K562 (cell line): ENCODE results near the gene NECAB2. TPM values are rescaled to one million over a fixed set of nuclear protein-coding genes. Genes with fewer than 3 reads are reported as not detected.

ENCODE experiments used
- BCOR ChIP-seq: fragments of 450-650 bp; IDR thresholded peaks from 2 replicates; pipeline ENCODE4 v1.6.1; 2016
- ELF2 ChIP-seq: fragments of 250-450 bp; sonication (Bioruptor Pico); IDR thresholded peaks from 2 replicates; pipeline ENCODE4 v1.5.0; 2021; ENCODE audit warnings: mild to moderate bottlenecking
- ERF ChIP-seq: fragments of 450-650 bp; formaldehyde crosslinking; IDR thresholded peaks from 2 replicates; pipeline ENCODE4 v1.4.0; 2020; ENCODE audit warnings: mild to moderate bottlenecking, mixed read lengths
- ESRRA ChIP-seq: fragments of 450-650 bp; IDR thresholded peaks from 2 replicates; pipeline ENCODE4 v1.6.1; 2014; ENCODE audit warnings: low read depth, mild to moderate bottlenecking, moderate library complexity, borderline replicate concordance
- GATAD2A ChIP-seq: fragments of 450-650 bp; IDR thresholded peaks from 2 replicates; pipeline ENCODE4 v1.6.1; 2017
- KDM2B ChIP-seq: fragments of 250-450 bp; sonication (Bioruptor Pico); IDR thresholded peaks from 2 replicates; pipeline ENCODE4 v1.8.0; 2021; ENCODE audit warnings: mild to moderate bottlenecking, moderate library complexity
- OTX1 ChIP-seq: fragments of 450-650 bp; formaldehyde crosslinking; IDR thresholded peaks from 2 replicates; pipeline ENCODE4 v1.4.0; 2022; ENCODE audit warnings: mild to moderate bottlenecking
- PHF8 ChIP-seq: fragments of 200-600 bp; sonication (generic); IDR thresholded peaks from 2 replicates; pipeline ENCODE4 v1.6.1; 2012; ENCODE audit warnings: mixed run types, mild to moderate bottlenecking, inconsistent platforms, low read length, moderate library complexity, borderline replicate concordance
- SREBF1 ChIP-seq: fragments of 150-350 bp; IDR thresholded peaks from 2 replicates; pipeline ENCODE4 v1.6.1; 2014; ENCODE audit warnings: antibody characterized with exemption, low read depth, low read length, borderline replicate concordance
- TRIM28 ChIP-seq: fragments of 450-650 bp; IDR thresholded peaks from 2 replicates; pipeline ENCODE4 v1.6.1; 2017
- ZBTB7A ChIP-seq: IDR thresholded peaks from 2 replicates; pipeline ENCODE4 v1.6.1; 2011; ENCODE audit warnings: low read depth, mild to moderate bottlenecking, low read length, moderate library complexity, borderline replicate concordance; ENCODE audit not compliant: control insufficient read depth
- ZBTB8A ChIP-seq: fragments of 450-650 bp; IDR thresholded peaks from 2 replicates; pipeline ENCODE4 v1.6.1; 2018; ENCODE audit warnings: mild to moderate bottlenecking, moderate library complexity; ENCODE audit not compliant: partially characterized antibody
- ZNF133 ChIP-seq: fragments of 250-450 bp; sonication (Bioruptor Pico); IDR thresholded peaks from 2 replicates; pipeline ENCODE4 v1.4.0; 2020; ENCODE audit warnings: mild to moderate bottlenecking
- ZNF184 ChIP-seq: sonication (generic); formaldehyde crosslinking; IDR thresholded peaks from 2 replicates; pipeline ENCODE4 v1.5.0; 2020; ENCODE audit warnings: missing genetic modification reagents
- ZNF785 ChIP-seq: fragments of 250-450 bp; sonication (Bioruptor Pico); IDR thresholded peaks from 2 replicates; pipeline ENCODE4 v1.4.0; 2020; ENCODE audit warnings: mild to moderate bottlenecking
- ZNF830 ChIP-seq: fragments of 250-450 bp; sonication (Bioruptor Pico); IDR thresholded peaks from 2 replicates; pipeline ENCODE4 v1.5.0; 2021; ENCODE audit warnings: mild to moderate bottlenecking
- ZZZ3 ChIP-seq: fragments of 450-650 bp; IDR thresholded peaks from 2 replicates; pipeline ENCODE4 v1.6.1; 2016; ENCODE audit warnings: antibody characterized with exemption, mild to moderate bottlenecking, moderate library complexity
- polyA plus RNA-seq, 8 experiments: library from polyadenylated mRNA; depleted of rRNA in 4 of 8; stranded (reverse) in 5 of 8; unstranded in 3 of 8; fragments of >200 nt; fragmentation: Nextera tagmentation in 2 of 8; fragmentation: Illumina TruSeq in 1 of 8; extraction: Ambion mirVana in 2 of 8; extraction: Trizol in 1 of 8; gene quantifications; 2 replicates each; pipeline versions ENCODE4 v1.2.1 to v1.2.3, GENCODE V29; 2011 to 2014; ENCODE audit warnings: inconsistent platforms in 1 of 8, missing spikeins in 1 of 8
- total RNA-seq, 7 experiments: library from RNA; depleted of rRNA in 6 of 7; stranded (reverse); fragments of >200 nt in 6 of 7; fragmentation: Illumina TruSeq in 2 of 7; extraction: Trizol in 2 of 7; gene quantifications; 2 replicates each; pipeline versions ENCODE4 v1.2.1 to v1.2.3, GENCODE V29; 2011 to 2021; ENCODE audit warnings: low replicate concordance in 1 of 7
- TF ChIP-seq, protein P1 (sequence below): fragments of 450-650 bp; IDR thresholded peaks from 2 replicates; pipeline ENCODE4 v1.6.1; 2018; ENCODE audit warnings: mild to moderate bottlenecking, low read depth; ENCODE audit not compliant: partially characterized antibody
- TF ChIP-seq, protein P2 (sequence below): fragments of 200-400 bp; formaldehyde crosslinking; IDR thresholded peaks from 2 replicates; pipeline ENCODE4 v1.6.1; 2017; ENCODE audit warnings: mild to moderate bottlenecking, low read depth, low read length, moderate library complexity
- TF ChIP-seq, protein P3 (sequence below), 2 experiments: fragments of 150-350 bp in 1 of 2; IDR thresholded peaks; 2 replicates each; pipeline ENCODE4 v1.6.1; 2012 to 2016; ENCODE audit warnings: low read depth in 2 of 2, low read length in 2 of 2, mild to moderate bottlenecking in 1 of 2, moderate library complexity in 1 of 2

Gene NECAB2
- total and polyA plus RNA-seq, 9 of the 15 experiments (the other 6 are each of a cell fraction or from before 2014, with no cell fraction given), result 0.03 to 0.28 TPM; not detected in 7

DNA sequence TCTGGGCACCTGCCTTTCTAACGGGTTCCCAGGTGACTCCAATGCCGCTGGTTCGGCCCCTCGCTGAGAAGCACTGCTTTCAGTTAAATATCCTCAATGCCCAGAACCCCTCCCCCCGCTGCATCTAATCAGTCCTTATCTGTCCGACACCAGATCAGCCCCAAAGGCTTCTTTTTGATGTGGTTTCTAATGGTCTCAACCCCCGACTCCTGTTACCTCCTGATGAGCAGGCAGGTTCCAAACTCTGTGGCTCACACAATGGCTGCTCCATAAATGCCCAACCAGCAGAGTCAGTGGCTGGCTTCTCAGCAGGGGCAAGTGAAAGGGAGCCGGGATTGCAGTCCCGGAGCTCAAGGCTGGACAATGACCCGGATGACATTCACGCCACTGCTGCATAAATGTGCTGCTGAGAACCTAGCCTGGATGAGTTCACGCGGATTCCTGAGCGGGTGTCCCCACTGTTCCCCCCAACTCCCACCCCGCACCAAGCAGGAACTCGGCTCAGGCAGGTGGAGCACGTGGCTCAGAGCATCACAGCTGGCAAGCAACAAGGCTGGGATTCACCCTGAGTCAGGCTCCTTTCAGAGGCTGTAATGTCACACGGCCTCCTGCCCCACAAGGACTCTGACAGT is 75.6 kb downstream of the NECAB2 start (continued):
- no peak for TF ChIP-seq ZBTB8A
- TF ChIP-seq OTX1, result 0 out of 2 replicates have a peak, but pooled peaks have one; percentile 8
- no peak for TF ChIP-seq SREBF1
- TF ChIP-seq ZNF184 (CRISPR knock-in tag), result no peak
- TF ChIP-seq, protein P1, sequence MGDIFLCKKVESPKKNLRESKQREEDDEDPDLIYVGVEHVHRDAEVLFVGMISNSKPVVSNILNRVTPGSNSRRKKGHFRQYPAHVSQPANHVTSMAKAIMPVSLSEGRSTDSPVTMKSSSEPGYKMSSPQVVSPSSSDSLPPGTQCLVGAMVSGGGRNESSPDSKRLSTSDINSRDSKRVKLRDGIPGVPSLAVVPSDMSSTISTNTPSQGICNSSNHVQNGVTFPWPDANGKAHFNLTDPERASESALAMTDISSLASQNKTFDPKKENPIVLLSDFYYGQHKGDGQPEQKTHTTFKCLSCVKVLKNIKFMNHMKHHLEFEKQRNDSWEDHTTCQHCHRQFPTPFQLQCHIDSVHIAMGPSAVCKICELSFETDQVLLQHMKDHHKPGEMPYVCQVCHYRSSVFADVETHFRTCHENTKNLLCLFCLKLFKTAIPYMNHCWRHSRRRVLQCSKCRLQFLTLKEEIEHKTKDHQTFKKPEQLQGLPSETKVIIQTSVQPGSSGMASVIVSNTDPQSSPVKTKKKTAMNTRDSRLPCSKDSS, result no peak
- TF ChIP-seq BCOR, result peak; percentile 85; the same call in 1 of the 2 replicates
- no peak for TF ChIP-seq ZZZ3
- no peak for TF ChIP-seq ZBTB7A
- TF ChIP-seq ESRRA, result peak; percentile 94; the same call in 1 of the 2 replicates
- TF ChIP-seq ELF2, result no peak
- no peak; the same call in 1 of the 2 replicates for TF ChIP-seq ERF
- TF ChIP-seq PHF8, result no peak
- no peak for TF ChIP-seq ZNF133 (CRISPR knock-in tag)
- TF ChIP-seq ZNF785 (CRISPR knock-in tag), result no peak
- TF ChIP-seq GATAD2A, result no peak
- no peak for TF ChIP-seq ZNF830 (CRISPR knock-in tag)
- TF ChIP-seq KDM2B (CRISPR knock-in tag), result no peak; the same call in 1 of the 2 replicates
- TF ChIP-seq, protein P2, sequence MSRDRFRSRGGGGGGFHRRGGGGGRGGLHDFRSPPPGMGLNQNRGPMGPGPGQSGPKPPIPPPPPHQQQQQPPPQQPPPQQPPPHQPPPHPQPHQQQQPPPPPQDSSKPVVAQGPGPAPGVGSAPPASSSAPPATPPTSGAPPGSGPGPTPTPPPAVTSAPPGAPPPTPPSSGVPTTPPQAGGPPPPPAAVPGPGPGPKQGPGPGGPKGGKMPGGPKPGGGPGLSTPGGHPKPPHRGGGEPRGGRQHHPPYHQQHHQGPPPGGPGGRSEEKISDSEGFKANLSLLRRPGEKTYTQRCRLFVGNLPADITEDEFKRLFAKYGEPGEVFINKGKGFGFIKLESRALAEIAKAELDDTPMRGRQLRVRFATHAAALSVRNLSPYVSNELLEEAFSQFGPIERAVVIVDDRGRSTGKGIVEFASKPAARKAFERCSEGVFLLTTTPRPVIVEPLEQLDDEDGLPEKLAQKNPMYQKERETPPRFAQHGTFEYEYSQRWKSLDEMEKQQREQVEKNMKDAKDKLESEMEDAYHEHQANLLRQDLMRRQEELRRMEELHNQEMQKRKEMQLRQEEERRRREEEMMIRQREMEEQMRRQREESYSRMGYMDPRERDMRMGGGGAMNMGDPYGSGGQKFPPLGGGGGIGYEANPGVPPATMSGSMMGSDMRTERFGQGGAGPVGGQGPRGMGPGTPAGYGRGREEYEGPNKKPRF, result no peak
- no peak for TF ChIP-seq TRIM28
- TF ChIP-seq, protein P3, sequence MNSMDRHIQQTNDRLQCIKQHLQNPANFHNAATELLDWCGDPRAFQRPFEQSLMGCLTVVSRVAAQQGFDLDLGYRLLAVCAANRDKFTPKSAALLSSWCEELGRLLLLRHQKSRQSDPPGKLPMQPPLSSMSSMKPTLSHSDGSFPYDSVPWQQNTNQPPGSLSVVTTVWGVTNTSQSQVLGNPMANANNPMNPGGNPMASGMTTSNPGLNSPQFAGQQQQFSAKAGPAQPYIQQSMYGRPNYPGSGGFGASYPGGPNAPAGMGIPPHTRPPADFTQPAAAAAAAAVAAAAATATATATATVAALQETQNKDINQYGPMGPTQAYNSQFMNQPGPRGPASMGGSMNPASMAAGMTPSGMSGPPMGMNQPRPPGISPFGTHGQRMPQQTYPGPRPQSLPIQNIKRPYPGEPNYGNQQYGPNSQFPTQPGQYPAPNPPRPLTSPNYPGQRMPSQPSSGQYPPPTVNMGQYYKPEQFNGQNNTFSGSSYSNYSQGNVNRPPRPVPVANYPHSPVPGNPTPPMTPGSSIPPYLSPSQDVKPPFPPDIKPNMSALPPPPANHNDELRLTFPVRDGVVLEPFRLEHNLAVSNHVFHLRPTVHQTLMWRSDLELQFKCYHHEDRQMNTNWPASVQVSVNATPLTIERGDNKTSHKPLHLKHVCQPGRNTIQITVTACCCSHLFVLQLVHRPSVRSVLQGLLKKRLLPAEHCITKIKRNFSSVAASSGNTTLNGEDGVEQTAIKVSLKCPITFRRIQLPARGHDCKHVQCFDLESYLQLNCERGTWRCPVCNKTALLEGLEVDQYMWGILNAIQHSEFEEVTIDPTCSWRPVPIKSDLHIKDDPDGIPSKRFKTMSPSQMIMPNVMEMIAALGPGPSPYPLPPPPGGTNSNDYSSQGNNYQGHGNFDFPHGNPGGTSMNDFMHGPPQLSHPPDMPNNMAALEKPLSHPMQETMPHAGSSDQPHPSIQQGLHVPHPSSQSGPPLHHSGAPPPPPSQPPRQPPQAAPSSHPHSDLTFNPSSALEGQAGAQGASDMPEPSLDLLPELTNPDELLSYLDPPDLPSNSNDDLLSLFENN (IDR thresholded peaks at IDR 0.05; ENCODE audit: low read depth in 2 of 2, low read length in 2 of 2), result peak in 1 of 2 experiments; percentile 84; a peak in 1 of 4 replicates
